GM12874 (cell line): ENCODE data around the gene KCNIP3.

Experiments used
- CTCF ChIP-seq: IDR thresholded peaks from 2 replicates; pipeline ENCODE4 v1.5.1; 2011; ENCODE audit warnings: low read depth, mild to moderate bottlenecking, control low read depth, low read length, moderate library complexity; ENCODE audit not compliant: insufficient read depth

Gene KCNIP3

GRCh38 chr2:95266781-95267430, 30.2 kb upstream of the KCNIP3 start:
- no peak for TF ChIP-seq CTCF

GRCh38 chr2:95267458-95268210, 29.5 kb upstream of the KCNIP3 start:
- no peak for TF ChIP-seq CTCF

- TF ChIP-seq CTCF, result no peak
Measured at GRCh38 chr2:95268211-95269035, 28.7 kb upstream of the KCNIP3 start.

- TF ChIP-seq CTCF, result no peak
Measured at GRCh38 chr2:95269036-95269680, 28.0 kb upstream of the KCNIP3 start.

GRCh38 chr2:95270541-95271081, 26.5 kb upstream of the KCNIP3 start:
- no peak for TF ChIP-seq CTCF

GRCh38 chr2:95271381-95271971, 25.7 kb upstream of the KCNIP3 start:
- TF ChIP-seq CTCF, result no peak
